B cell (primary cell): ENCODE data around the gene KYNU. TPM values are rescaled to one million over a fixed set of nuclear protein-coding genes. Genes with fewer than 3 reads are reported as not detected.

Experiments
- ATAC-seq: fragments of 200-7000 bp; cut with Tn5 transposase; one replicate; pipeline ENCODE4 v1.10.0; 2021; ENCODE audit warnings: low read depth, mild to moderate bottlenecking, moderate number of reproducible peaks, moderate library complexity
- CTCF ChIA-PET: fragments of 350-600 bp; sonication (Branson Sonifier 250); formaldehyde crosslinking; loops from one replicate; lab custom pipeline; 2021; ENCODE audit warnings: antibody characterized with exemption, inconsistent platforms; lab: Charles Lee
- POLR2A ChIA-PET: fragments of 350-600 bp; sonication (Branson Sonifier 250); formaldehyde crosslinking; loops from one replicate; lab custom pipeline; 2021; ENCODE audit warnings: antibody characterized with exemption; lab: Charles Lee
- DNase-seq: peaks from one replicate; pipeline ENCODE4 v3.0.0; 2013
- H2AFZ ChIP-seq: 2 replicates; pipeline ENCODE4 v1.6.1; 2012; ENCODE audit warnings: mild to moderate bottlenecking, low read depth, low read length; ENCODE audit not compliant: insufficient read depth, poor library complexity, severe bottlenecking
- H3K27ac ChIP-seq, 2 donors: 1 replicate in 1 of 2; 2 replicates in 1 of 2; pipeline ENCODE4 v1.5.1; 2012 to 2013; ENCODE audit warnings: low read length in 2 of 2, mild to moderate bottlenecking in 2 of 2, moderate library complexity in 1 of 2
- H3K27me3 ChIP-seq, 4 experiments: fragments of 200-600 bp in 1 of 4; sonication (generic) in 1 of 4; replicated peaks in 1 of 4; 1 replicate in 2 of 4; 2 replicates in 2 of 4; pipeline versions ENCODE4 v1.6.1 to v1.7.0; 2013 to 2016; ENCODE audit warnings: low read length in 3 of 4, mild to moderate bottlenecking in 2 of 4, mixed read lengths in 1 of 4, moderate library complexity in 1 of 4; ENCODE audit not compliant: insufficient read depth in 4 of 4, control insufficient read depth in 3 of 4; ENCODE audit errors: control extremely low read depth in 1 of 4
- H3K36me3 ChIP-seq, 2 experiments: replicated peaks in 1 of 2; 1 replicate in 1 of 2; 2 replicates in 1 of 2; pipeline versions ENCODE4 v1.6.1 to v1.7.1; 2013; ENCODE audit warnings: low read length in 1 of 2; ENCODE audit not compliant: insufficient read depth in 2 of 2, control insufficient read depth in 1 of 2; ENCODE audit errors: control extremely low read depth in 1 of 2, extremely low read depth in 1 of 2
- H3K4me1 ChIP-seq, 2 donors: fragments of 200-600 bp in 1 of 2; sonication (generic) in 1 of 2; 1 replicate in 1 of 2; 2 replicates in 1 of 2; pipeline versions ENCODE4 v1.5.1 to v1.6.1; 2013 to 2017; ENCODE audit warnings: low read length in 2 of 2; ENCODE audit not compliant: control insufficient read depth in 2 of 2, insufficient read depth in 2 of 2
- H3K4me2 ChIP-seq: replicated peaks from 2 replicates; pipeline ENCODE3; 2012; ENCODE audit warnings: mild to moderate bottlenecking, low read depth, low read length; ENCODE audit not compliant: poor library complexity, severe bottlenecking
- H3K4me3 ChIP-seq, 5 experiments: fragments of 200-600 bp in 1 of 5; sonication (generic) in 1 of 5; 1 replicate in 3 of 5; 2 replicates in 2 of 5; pipeline versions ENCODE4 v1.5.1 to v1.7.0; 2011 to 2016; ENCODE audit warnings: low read length in 4 of 5, mild to moderate bottlenecking in 4 of 5, low read depth in 2 of 5, control low read depth in 1 of 5, moderate library complexity in 1 of 5; ENCODE audit not compliant: insufficient read depth in 1 of 5; ENCODE audit errors: control extremely low read depth in 1 of 5, extremely low read depth in 1 of 5
- H3K79me2 ChIP-seq: fragments of 200-600 bp; sonication (generic); one replicate; pipeline ENCODE4 v1.6.0; 2016; ENCODE audit warnings: low read length; ENCODE audit not compliant: control insufficient read depth, insufficient read depth
- H3K9ac ChIP-seq: fragments of 200-600 bp; sonication (generic); 2 replicates; pipeline ENCODE4 v1.6.1; 2017; ENCODE audit warnings: mild to moderate bottlenecking, low read length, moderate library complexity
- H3K9me3 ChIP-seq, 3 donors: one replicate each; pipeline versions ENCODE4 v1.6.1 to v1.7.1; 2013; ENCODE audit warnings: low read length in 2 of 3; ENCODE audit not compliant: control insufficient read depth in 2 of 3, insufficient read depth in 1 of 3; ENCODE audit errors: control extremely low read depth in 1 of 3
- H4K20me1 ChIP-seq: 2 replicates; pipeline ENCODE4 v1.6.0; 2012; ENCODE audit warnings: mild to moderate bottlenecking, low read length; ENCODE audit not compliant: insufficient read depth, control insufficient read depth, poor library complexity, severe bottlenecking
- H3K27ac Mint-ChIP-seq: one replicate; pipeline ENCODE4 v1.8.0; 2021; ENCODE audit warnings: mixed read lengths
- H3K27me3 Mint-ChIP-seq: one replicate; pipeline ENCODE4 v1.8.0; 2021; ENCODE audit warnings: mixed read lengths
- H3K4me1 Mint-ChIP-seq: one replicate; pipeline ENCODE4 v1.8.0; 2021; ENCODE audit warnings: mixed read lengths
- H3K4me3 Mint-ChIP-seq: one replicate; pipeline ENCODE4 v1.8.0; 2021; ENCODE audit warnings: mixed read lengths
- H3K9me3 Mint-ChIP-seq: one replicate; pipeline ENCODE4 v1.8.0; 2022; ENCODE audit warnings: mixed read lengths; ENCODE audit not compliant: insufficient read depth
- EZH2 ChIP-seq: IDR thresholded peaks from 2 replicates; pipeline ENCODE4 v1.6.1; 2012; ENCODE audit warnings: borderline replicate concordance, low read depth, mild to moderate bottlenecking, moderate library complexity, low read length; ENCODE audit not compliant: insufficient read depth, poor library complexity, severe bottlenecking
- WGBS: methylation state at CpG from one replicate; pipeline ENCODE4 v1.1.5; 2013; ENCODE audit warnings: missing lambda C conversion rate; ENCODE audit not compliant: insufficient coverage; 5-methylcytosine and 5-hydroxymethylcytosine counted together
- intact Hi-C: fragments of 100-400 bp; cut with micrococcal nuclease; formaldehyde crosslinking; loops from one replicate; pipeline ENCODE4 v1.10.0; 2022
- polyA plus RNA-seq: library from polyadenylated mRNA; depleted of rRNA; stranded (reverse); fragments of >200 nt; gene quantifications from 2 replicates; pipeline ENCODE4 v1.2.3, GENCODE V29; 2012
- total RNA-seq, 2 donors: library from RNA; stranded (reverse); fragments of 120-200 nt in 1 of 2; gene quantifications; 1 replicate in 1 of 2; 2 replicates in 1 of 2; pipeline versions ENCODE4 v1.2.3 to v1.2.4, GENCODE V29; 2013 to 2022
- TF ChIP-seq, protein P1 (sequence below): fragments of 200-600 bp; IDR thresholded peaks from one replicate; pipeline ENCODE4 v1.8.0; 2022; ENCODE audit warnings: antibody characterized with exemption, mild to moderate bottlenecking

Gene KYNU
- total and polyA plus RNA-seq, 2 donors (not counting 1 experiment from before 2014, with no cell fraction given), result 14.5 to 46.2 TPM

DNA sequence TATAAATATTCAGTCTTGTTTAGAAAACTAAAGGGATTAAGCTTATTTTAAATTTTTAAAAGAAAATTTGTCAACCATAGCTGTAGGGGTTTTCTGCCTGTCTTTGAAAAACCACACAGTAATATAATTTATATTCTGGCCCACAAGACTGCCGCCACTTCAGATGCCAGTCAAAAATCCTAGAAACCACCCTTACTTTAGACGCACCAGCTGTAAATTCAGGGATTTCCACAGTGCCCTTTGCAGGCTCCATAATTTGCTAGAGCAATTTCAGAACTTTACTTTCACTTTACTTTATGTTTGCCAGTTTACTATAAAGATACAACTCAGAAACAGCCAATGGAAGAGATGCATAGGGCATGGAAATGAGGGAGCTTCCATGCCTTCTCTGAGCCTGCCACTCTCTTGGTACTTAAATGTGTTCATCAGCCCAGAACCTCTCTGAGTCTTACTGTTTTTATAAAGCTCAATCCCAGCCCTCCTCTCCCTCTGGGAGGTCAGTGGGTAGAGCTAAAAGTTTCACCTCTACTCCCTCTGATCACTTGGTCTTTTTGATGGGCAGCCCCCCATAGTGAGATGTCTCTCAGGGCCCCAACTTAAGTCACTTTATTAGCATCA lies 63.3 kb downstream of the KYNU start:
- WGBS, result 28% methylated on average over 2 of the region's 2 CpGs
- H3K4me3 Mint-ChIP-seq, result no peak overlapping the region

DNA sequence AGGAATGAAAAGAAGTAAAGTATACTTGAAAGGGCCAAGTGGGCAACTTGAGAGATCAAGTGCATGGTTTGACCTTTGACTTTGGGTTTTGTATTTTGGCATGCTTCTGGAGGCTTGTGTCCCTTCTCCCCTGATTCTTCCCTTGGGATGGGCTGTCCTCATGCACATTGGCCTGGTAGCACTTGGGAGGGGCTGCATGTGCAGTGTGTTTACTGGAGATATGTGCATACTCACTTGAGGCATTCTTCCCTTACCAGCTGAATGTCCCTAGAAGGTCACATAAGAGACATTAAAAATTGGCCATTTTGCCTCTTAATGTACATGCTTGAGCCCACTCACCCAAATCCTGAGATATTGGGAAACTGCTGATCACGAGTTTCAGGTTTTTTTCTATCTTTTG lies 65.2 kb downstream of the KYNU start:
- no peaks in the 10 kb centered on the region for H3K27me3 Mint-ChIP-seq
- no CpG with 5 or more reads among the region's 1 CpG for WGBS

More for the DNA sequence above, 63.3 kb downstream of the KYNU start:
- Histone ChIP-seq H3K4me1 (no peaks in the 10 kb centered on the region), H3K27ac (peak overlapping the region in 1 of 2 donors; percentile 11), H3K4me3 (no peak overlapping the region), H3K36me3 (peaks cover 0 to 8% of the 10 kb centered on the region in 2 experiments), H4K20me1 (peaks cover 19% of the 10 kb centered on the region), H3K27me3 (no peaks in the 10 kb centered on the region), H2AFZ (no peak overlapping the region), H3K9ac (no peak overlapping the region), H3K9me3 (no peaks in the 10 kb centered on the region), H3K4me2 (no peak overlapping the region), H3K79me2 (peaks cover 7% of the 10 kb centered on the region)
- ChIA-PET POLR2A (no interaction called here), CTCF (interaction anchor here (1.4 kb wide), 1 partner anchor 49 kb away, joined by 4 read pairs; no protein-coding TSS in a partner anchor)
- peak overlapping the region; percentile 58 for H3K27ac Mint-ChIP-seq
- ATAC-seq (no peak), DNase-seq (no peak)
- intact Hi-C loops, result no loop called here
- H3K9me3 Mint-ChIP-seq, result no peaks in the 10 kb centered on the region
- no peak for TF ChIP-seq EZH2
- TF ChIP-seq, protein P1, sequence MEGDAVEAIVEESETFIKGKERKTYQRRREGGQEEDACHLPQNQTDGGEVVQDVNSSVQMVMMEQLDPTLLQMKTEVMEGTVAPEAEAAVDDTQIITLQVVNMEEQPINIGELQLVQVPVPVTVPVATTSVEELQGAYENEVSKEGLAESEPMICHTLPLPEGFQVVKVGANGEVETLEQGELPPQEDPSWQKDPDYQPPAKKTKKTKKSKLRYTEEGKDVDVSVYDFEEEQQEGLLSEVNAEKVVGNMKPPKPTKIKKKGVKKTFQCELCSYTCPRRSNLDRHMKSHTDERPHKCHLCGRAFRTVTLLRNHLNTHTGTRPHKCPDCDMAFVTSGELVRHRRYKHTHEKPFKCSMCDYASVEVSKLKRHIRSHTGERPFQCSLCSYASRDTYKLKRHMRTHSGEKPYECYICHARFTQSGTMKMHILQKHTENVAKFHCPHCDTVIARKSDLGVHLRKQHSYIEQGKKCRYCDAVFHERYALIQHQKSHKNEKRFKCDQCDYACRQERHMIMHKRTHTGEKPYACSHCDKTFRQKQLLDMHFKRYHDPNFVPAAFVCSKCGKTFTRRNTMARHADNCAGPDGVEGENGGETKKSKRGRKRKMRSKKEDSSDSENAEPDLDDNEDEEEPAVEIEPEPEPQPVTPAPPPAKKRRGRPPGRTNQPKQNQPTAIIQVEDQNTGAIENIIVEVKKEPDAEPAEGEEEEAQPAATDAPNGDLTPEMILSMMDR, result no peak
- H3K4me1 Mint-ChIP-seq, result peaks cover 18% of the 10 kb centered on the region
- H3K27me3 Mint-ChIP-seq, result no peaks in the 10 kb centered on the region

More for the DNA sequence above, 65.2 kb downstream of the KYNU start:
- Histone ChIP-seq H3K4me2 (no peak overlapping the region), H3K36me3 (peaks cover 0 to 20% of the 10 kb centered on the region in 2 experiments), H3K9me3 (no peaks in the 10 kb centered on the region), H3K4me1 (no peaks in the 10 kb centered on the region), H4K20me1 (peaks cover 15% of the 10 kb centered on the region), H3K27me3 (no peaks in the 10 kb centered on the region), H3K4me3 (no peak overlapping the region), H3K9ac (no peak overlapping the region), H2AFZ (no peak overlapping the region), H3K27ac (no peak overlapping the region), H3K79me2 (peaks cover 2% of the 10 kb centered on the region)
- peaks cover 9% of the 10 kb centered on the region for H3K4me1 Mint-ChIP-seq
- DNase-seq, result no peak
- no peak overlapping the region for H3K4me3 Mint-ChIP-seq
- peak overlapping the region; percentile 42 for H3K27ac Mint-ChIP-seq
- TF ChIP-seq, protein P1, result no peak
- TF ChIP-seq EZH2, result no peak
- ChIA-PET POLR2A (no interaction called here), CTCF (no interaction called here)
- H3K9me3 Mint-ChIP-seq, result no peaks in the 10 kb centered on the region
- no peak for ATAC-seq
- intact Hi-C loops, result no loop called here
